HFFc6 (cell line): Measurements from ENCODE around the gene DLG2. TPM values are rescaled to one million over a fixed set of nuclear protein-coding genes. Genes with fewer than 3 reads are reported as not detected.

Source experiments
- DNase-seq: peaks from one replicate; pipeline ENCODE4 v3.0.0-alpha.2; 2018
- H3K27ac Mint-ChIP-seq: 2 replicates; pipeline ENCODE4 v1.8.0; 2020; ENCODE audit warnings: mild to moderate bottlenecking, mixed read lengths
- H3K27me3 Mint-ChIP-seq: 2 replicates; pipeline ENCODE4 v1.8.0; 2021; ENCODE audit warnings: mild to moderate bottlenecking, moderate library complexity, mixed read lengths; ENCODE audit not compliant: insufficient read depth
- H3K36me3 Mint-ChIP-seq: 2 replicates; pipeline ENCODE4 v1.8.0; 2021; ENCODE audit warnings: low read depth, mixed read lengths
- H3K4me1 Mint-ChIP-seq: 2 replicates; pipeline ENCODE4 v1.8.0; 2020; ENCODE audit warnings: low read depth, mixed read lengths
- H3K4me3 Mint-ChIP-seq: 2 replicates; pipeline ENCODE4 v1.8.0; 2020; ENCODE audit warnings: mild to moderate bottlenecking, moderate library complexity, mixed read lengths
- H3K9me3 Mint-ChIP-seq: 2 replicates; pipeline ENCODE4 v1.8.0; 2020; ENCODE audit warnings: mild to moderate bottlenecking, mixed read lengths
- CTCF ChIP-seq: fragments of 200-600 bp; sonication (generic); IDR thresholded peaks from 2 replicates; pipeline ENCODE4 v1.5.0; 2021; ENCODE audit warnings: antibody characterized with exemption, mild to moderate bottlenecking
- total RNA-seq, 6 experiments: library from RNA; stranded (reverse); fragmentation: NEBNext Ultra II Directional; extraction: Animal tissue kit (Norgen Biotek cat#: 25700); gene quantifications; 2 replicates in 1 of 6; 3 replicates in 5 of 6; pipeline ENCODE4 v1.2.3, GENCODE V29; 2021

Gene DLG2
- total RNA-seq, 6 experiments from 2014 or later: 0.39 to 1.00 (median 0.80) TPM; not detected in 1

- no peak for TF ChIP-seq CTCF
- H3K27ac Mint-ChIP-seq: no peak overlapping the region
- DNase-seq: no peak
- no peaks in the 10 kb centered on the region for H3K36me3 Mint-ChIP-seq
- H3K27me3 Mint-ChIP-seq: no peaks in the 10 kb centered on the region
- no peak overlapping the region for H3K4me3 Mint-ChIP-seq
- H3K9me3 Mint-ChIP-seq: peaks cover 7% of the 10 kb centered on the region
- no peaks in the 10 kb centered on the region for H3K4me1 Mint-ChIP-seq
Measured at GRCh38 chr11:83970061-83970671, 1657.0 kb downstream of the DLG2 start.

- Mint-ChIP-seq H3K4me1 (no peaks in the 10 kb centered on the region), H3K9me3 (peaks cover 19% of the 10 kb centered on the region), H3K36me3 (no peaks in the 10 kb centered on the region), H3K27me3 (no peaks in the 10 kb centered on the region; the same call in 1 of the 2 replicates), H3K4me3 (no peak overlapping the region), H3K27ac (no peak overlapping the region)
- DNase-seq: no peak
- no peak for TF ChIP-seq CTCF
Measured at GRCh38 chr11:83957038-83957900, 1669.9 kb downstream of the DLG2 start.

- Mint-ChIP-seq H3K36me3 (no peaks in the 10 kb centered on the region), H3K27ac (no peak overlapping the region), H3K4me1 (no peaks in the 10 kb centered on the region), H3K27me3 (no peaks in the 10 kb centered on the region; the same call in 1 of the 2 replicates), H3K4me3 (no peak overlapping the region), H3K9me3 (peaks cover 25% of the 10 kb centered on the region)
- TF ChIP-seq CTCF: no peak
- DNase-seq: no peak
Measured at GRCh38 chr11:83956119-83956697, 1670.9 kb downstream of the DLG2 start.

- H3K36me3 Mint-ChIP-seq: no peaks in the 10 kb centered on the region
- no peak overlapping the region for H3K4me3 Mint-ChIP-seq
- TF ChIP-seq CTCF: no peak
- H3K4me1 Mint-ChIP-seq: no peaks in the 10 kb centered on the region
- H3K27me3 Mint-ChIP-seq: no peaks in the 10 kb centered on the region; the same call in 1 of the 2 replicates
- peaks cover 27% of the 10 kb centered on the region for H3K9me3 Mint-ChIP-seq
- no peak overlapping the region for H3K27ac Mint-ChIP-seq
- DNase-seq: no peak
Measured at GRCh38 chr11:83954780-83955179, 1672.4 kb downstream of the DLG2 start.

- peaks cover 20% of the 10 kb centered on the region for H3K9me3 Mint-ChIP-seq
- H3K27ac Mint-ChIP-seq: no peak overlapping the region
- no peaks in the 10 kb centered on the region for H3K36me3 Mint-ChIP-seq
- no peak overlapping the region for H3K4me3 Mint-ChIP-seq
- TF ChIP-seq CTCF: no peak
- no peak for DNase-seq
- H3K27me3 Mint-ChIP-seq: no peaks in the 10 kb centered on the region; the same call in 1 of the 2 replicates
- no peaks in the 10 kb centered on the region for H3K4me1 Mint-ChIP-seq
Measured at GRCh38 chr11:83951521-83951920, 1675.6 kb downstream of the DLG2 start.
